Stimulated activated CD4-positive, alpha-beta T cell treated with anti-CD3 and anti-CD28 coated beads, Interleukin-4, amount 100 ng/mL, for 1 hour (primary cell): Measurements from ENCODE around the gene ULBP3.

Source experiments
- DNase-seq: peaks from one replicate; pipeline ENCODE4 v3.0.0-alpha.2; 2020

Gene ULBP3

GRCh38 chr6:150068720-150069648 lies at the start of gene ULBP3:
Gene ULBP3, minus strand, starts transcription at chr6:150069121. Its CDS starts 55 bp downstream, at chr6:150069066.
- DNase-seq: peak; percentile 64

- no peak for DNase-seq
Measured at GRCh38 chr6:150118627-150119026, 49.7 kb upstream of the ULBP3 start.

GRCh38 chr6:150118203-150118602 lies 49.3 kb upstream of the ULBP3 start:
- DNase-seq: no peak

GRCh38 chr6:150116200-150116800 lies 47.4 kb upstream of the ULBP3 start:
- DNase-seq: no peak

- no peak for DNase-seq
Measured at GRCh38 chr6:150115769-150116168, 46.8 kb upstream of the ULBP3 start.

- no peak for DNase-seq
Measured at GRCh38 chr6:150112233-150112632, 43.3 kb upstream of the ULBP3 start.

- DNase-seq: no peak
Measured at GRCh38 chr6:150102750-150103270, 33.9 kb upstream of the ULBP3 start.

GRCh38 chr6:150100745-150101144 lies 31.8 kb upstream of the ULBP3 start:
- no peak for DNase-seq

GRCh38 chr6:150099953-150100352 lies 31.0 kb upstream of the ULBP3 start:
- no peak for DNase-seq

- no peak for DNase-seq
Measured at GRCh38 chr6:150099546-150099945, 30.6 kb upstream of the ULBP3 start.

- no peak for DNase-seq
Measured at GRCh38 chr6:150098155-150098554, 29.2 kb upstream of the ULBP3 start.

GRCh38 chr6:150093397-150093796 lies 24.5 kb upstream of the ULBP3 start:
- no peak for DNase-seq

- DNase-seq: no peak
Measured at GRCh38 chr6:150091476-150091875, 22.6 kb upstream of the ULBP3 start.

- no peak for DNase-seq
Measured at GRCh38 chr6:150090328-150090727, 21.4 kb upstream of the ULBP3 start.

GRCh38 chr6:150088481-150089154 lies 19.7 kb upstream of the ULBP3 start:
- no peak for DNase-seq

GRCh38 chr6:150087336-150087735 lies 18.4 kb upstream of the ULBP3 start:
- DNase-seq: no peak

GRCh38 chr6:150086026-150086425 lies 17.1 kb upstream of the ULBP3 start:
- no peak for DNase-seq

- DNase-seq: no peak
Measured at GRCh38 chr6:150084426-150084825, 15.5 kb upstream of the ULBP3 start.

GRCh38 chr6:150083839-150084238 lies 14.9 kb upstream of the ULBP3 start:
- DNase-seq: no peak

GRCh38 chr6:150081702-150082101 lies 12.8 kb upstream of the ULBP3 start:
- no peak for DNase-seq

- DNase-seq: no peak
Measured at GRCh38 chr6:150079604-150080003, 10.7 kb upstream of the ULBP3 start.

- DNase-seq: no peak
Measured at GRCh38 chr6:150078788-150079187, 9.9 kb upstream of the ULBP3 start.

- DNase-seq: no peak
Measured at GRCh38 chr6:150076196-150076893, 7.4 kb upstream of the ULBP3 start.
